Thyroid gland (tissue), 4 donors: ENCODE results near the gene NPDC1. TPM values are rescaled to one million over a fixed set of nuclear protein-coding genes. Genes with fewer than 3 reads are reported as not detected.
A peak's percentile ranks its signal among the peaks of the same experiment; 100 is the strongest.

Source experiments
- DNase-seq, 2 donors: peaks; one replicate each; pipeline ENCODE4 v3.0.0-alpha.2; 2019
- H3K27ac ChIP-seq, 3 donors: fragments of 200-600 bp; sonication (generic); 1 replicate in 2 of 3; 2 replicates in 1 of 3; pipeline ENCODE4 v1.5.1; 2016 to 2019; ENCODE audit warnings: mild to moderate bottlenecking in 1 of 3, moderate library complexity in 1 of 3
- H3K27me3 ChIP-seq: fragments of 200-600 bp; sonication (generic); one replicate; pipeline ENCODE4 v1.5.1; 2019
- H3K36me3 ChIP-seq, 2 donors: fragments of 200-600 bp; sonication (generic); one replicate each; pipeline ENCODE4 v1.5.1; 2016 to 2019
- H3K4me1 ChIP-seq, 2 donors: fragments of 200-600 bp; sonication (generic); one replicate each; pipeline ENCODE4 v1.5.1; 2017 to 2019
- H3K4me3 ChIP-seq, 3 donors: fragments of 200-600 bp; sonication (generic); replicated peaks in 1 of 3; 1 replicate in 2 of 3; 2 replicates in 1 of 3; pipeline ENCODE4 v1.5.1; 2016; ENCODE audit warnings: mild to moderate bottlenecking in 1 of 3
- H3K9me3 ChIP-seq: fragments of 200-600 bp; sonication (generic); one replicate; pipeline ENCODE4 v1.5.1; 2017
- CTCF ChIP-seq, 6 experiments: fragments of 200-600 bp in 3 of 6; fragments of 450-650 bp in 3 of 6; sonication (generic) in 3 of 6; IDR thresholded peaks; one replicate each; pipeline ENCODE4 v1.5.1; 2016 to 2019; ENCODE audit warnings: antibody characterized with exemption in 6 of 6, mild to moderate bottlenecking in 2 of 6, inconsistent platforms in 1 of 6, moderate library complexity in 1 of 6
- POLR2A ChIP-seq, 2 donors: fragments of 450-650 bp; IDR thresholded peaks; one replicate each; pipeline ENCODE4 v1.6.1; 2017; ENCODE audit warnings: antibody characterized with exemption in 2 of 2, mild to moderate bottlenecking in 2 of 2, moderate library complexity in 1 of 2
- WGBS, 2 donors: methylation state at CpG; one replicate each; pipeline ENCODE4 v1.1.5; 2017; 5-methylcytosine and 5-hydroxymethylcytosine counted together
- intact Hi-C: fragments of 100-400 bp; cut with DNase I; formaldehyde crosslinking; loops from one replicate; pipeline ENCODE4 v1.15.1; 2023
- total RNA-seq, 4 donors: library from RNA; depleted of rRNA; stranded (reverse); fragments of >200 nt; gene quantifications; one replicate each; pipeline ENCODE4 v1.2.3, GENCODE V29; 2016

Gene NPDC1
- total RNA-seq, 4 donors from 2014 or later: 23.3 to 65.9 (median 35.4) TPM

GRCh38 chr9:137077758-137078693, 32.0 kb upstream of the NPDC1 start:
- WGBS, 2 donors: 38 to 58% methylated on average over 8 to 37 of the region's 76 CpGs
- Histone ChIP-seq H3K27ac (no peak overlapping the region), H3K4me1 (peaks cover 15 to 20% of the 10 kb centered on the region in 2 donors), H3K9me3 (no peaks in the 10 kb centered on the region), H3K36me3 (peaks cover 19 to 20% of the 10 kb centered on the region in 2 donors), H3K27me3 (no peaks in the 10 kb centered on the region), H3K4me3 (peak overlapping the region; percentile 21 to 68 (median 66))
- intact Hi-C loops: no loop called here
- TF ChIP-seq CTCF (IDR thresholded peaks at IDR 0.05) (no peak), POLR2A (IDR thresholded peaks at IDR 0.05) (no peak)
- DNase-seq: peak; percentile 49 to 55

GRCh38 chr9:137077010-137077747, 31.2 kb upstream of the NPDC1 start, which contains the start of gene UAP1L1:
Gene UAP1L1, plus strand, starts transcription at chr9:137077517. Its CDS starts 16 bp downstream, at chr9:137077533.
- TF ChIP-seq POLR2A (IDR thresholded peaks at IDR 0.05): peak in 1 of 2 donors; percentile 84
- TF ChIP-seq CTCF (IDR thresholded peaks at IDR 0.05): no peak
- Histone ChIP-seq H3K36me3 (peaks cover 16 to 19% of the 10 kb centered on the region in 2 donors), H3K4me1 (peaks cover 15 to 20% of the 10 kb centered on the region in 2 donors), H3K4me3 (peak within 1 kb of the TSS; percentile 21 to 68 (median 66)), H3K27me3 (no peaks in the 10 kb centered on the region), H3K27ac (peak within 1 kb of the TSS; percentile 40 to 74 (median 61)), H3K9me3 (no peaks in the 10 kb centered on the region)
- intact Hi-C loops: no loop called here
- DNase-seq: peak; percentile 86 to 89
- WGBS, 2 donors: 3% methylated on average over 6 to 8 of the region's 87 CpGs

GRCh38 chr9:137076636-137077009, 30.6 kb upstream of the NPDC1 start:
- Histone ChIP-seq H3K36me3 (peaks cover 16 to 19% of the 10 kb centered on the region in 2 donors), H3K9me3 (no peaks in the 10 kb centered on the region), H3K27ac (peak overlapping the region; percentile 40 to 74 (median 61)), H3K4me1 (peaks cover 15 to 20% of the 10 kb centered on the region in 2 donors), H3K27me3 (no peaks in the 10 kb centered on the region), H3K4me3 (peak overlapping the region in 1 of 3 donors; percentile 68)
- 60 to 61% methylated on average over 13 to 14 of the region's 15 CpGs for WGBS, 2 donors
- intact Hi-C loops: no loop called here
- no peak for TF ChIP-seq CTCF (IDR thresholded peaks at IDR 0.05)
- no peak for TF ChIP-seq POLR2A (IDR thresholded peaks at IDR 0.05)
- peak; percentile 34 to 50 for DNase-seq

GRCh38 chr9:137075275-137075775, 29.3 kb upstream of the NPDC1 start:
- DNase-seq: no peak

More at GRCh38 chr9:137075275-137075775, 29.3 kb upstream of the NPDC1 start:
- H3K4me1 ChIP-seq: peaks cover 21 to 28% of the 10 kb centered on the region in 2 donors
- H3K27me3 ChIP-seq: no peaks in the 10 kb centered on the region
- no peak overlapping the region for H3K4me3 ChIP-seq
- peaks cover 8 to 12% of the 10 kb centered on the region in 2 donors for H3K36me3 ChIP-seq
- no peaks in the 10 kb centered on the region for H3K9me3 ChIP-seq
- no peak overlapping the region for H3K27ac ChIP-seq
- intact Hi-C loops: no loop called here
- WGBS, 2 donors: 78 to 92% methylated on average over 12 of the region's 12 CpGs
- TF ChIP-seq POLR2A (IDR thresholded peaks at IDR 0.05): no peak
- no peak for TF ChIP-seq CTCF (IDR thresholded peaks at IDR 0.05)
